ENCODE results near the gene SPATA2L. TPM values are rescaled to one million over a fixed set of nuclear protein-coding genes. Genes with fewer than 3 reads are reported as not detected.
"Not testable (repeated sequence)": the region's sequence is repeated elsewhere in the genome, so short reads cannot be mapped to it uniquely, and the experiment has no call there.

The SPATA2L gene
- polyA plus RNA-seq, 1 experiment, result 2.6 TPM

DNA sequence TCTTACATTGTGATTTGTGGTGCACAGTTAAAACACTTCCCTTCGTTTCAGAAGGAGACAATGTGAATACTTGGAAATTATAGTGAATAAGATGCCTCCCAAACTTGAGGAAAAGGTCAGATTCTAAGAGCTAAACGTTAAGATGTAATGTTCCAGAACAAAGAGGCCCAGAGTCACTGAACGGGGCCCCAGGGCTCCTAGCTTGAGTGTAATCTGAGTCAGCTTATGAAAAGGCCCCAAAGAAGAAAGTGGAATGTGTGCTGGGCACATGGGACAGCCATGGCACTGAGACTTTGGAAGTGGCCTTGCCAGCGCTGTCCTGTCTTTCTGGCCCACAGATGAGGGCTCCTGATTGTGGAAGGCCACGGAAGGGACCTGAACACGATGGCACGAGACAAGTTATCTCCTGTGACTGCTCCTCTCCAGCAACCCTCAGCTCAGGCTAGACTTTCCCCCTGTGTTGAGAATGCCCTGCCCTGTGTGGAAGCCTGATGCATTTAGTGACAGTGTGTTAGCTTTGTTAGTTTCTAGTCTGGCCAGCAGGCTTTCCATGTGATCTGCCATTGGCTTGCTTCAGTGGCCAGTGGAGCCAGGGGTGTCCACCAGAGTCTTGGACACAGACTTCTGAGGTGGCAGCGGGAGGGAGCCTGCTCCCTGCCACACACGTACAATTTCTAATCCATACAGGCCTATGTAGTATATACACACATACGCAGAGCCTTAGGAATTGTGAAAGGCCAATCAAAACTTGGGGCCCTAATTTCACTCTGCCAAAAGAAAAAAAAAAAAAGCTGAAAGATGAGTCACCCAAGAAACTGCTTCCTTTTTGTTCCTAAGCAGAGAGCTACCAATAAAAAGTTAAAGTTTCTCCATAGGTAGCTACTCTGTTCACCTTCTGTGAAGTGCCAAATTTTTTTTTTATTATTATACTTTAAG, 30.7 kb downstream of the SPATA2L start:
- Histone ChIP-seq H3K27me3 (ENCODE audit: control insufficient read depth, insufficient read depth, low read length) (no peaks in the 10 kb centered on the region), H3K9me3 (ENCODE audit: control insufficient read depth, insufficient read depth, low read length) (peaks cover 4% of the 10 kb centered on the region; the same call in 1 of the 2 replicates), H3K27ac (ENCODE audit: low read depth, low read length) (peak overlapping the region; percentile 31), H3K4me3 (ENCODE audit: low read depth, low read length) (no peak overlapping the region)
- ChIA-PET POLR2A (interaction anchor here (0.6 to 1.6 kb wide), 2 partner anchors 11 to 16 kb away, joined by 5 to 6 read pairs; partner anchors contain the start of gene CDK10), CTCF (interaction anchor here (0.7 to 1.2 kb wide), 2 partner anchors 12 to 190 kb away, joined by 3 read pairs; no protein-coding TSS in a partner anchor)
- no peak for DNase-seq (ENCODE audit: low read depth, low spot score)
- no peak for TF ChIP-seq CTCF (IDR thresholded peaks at IDR 0.05; ENCODE audit: low read depth, low read length)

DNA sequence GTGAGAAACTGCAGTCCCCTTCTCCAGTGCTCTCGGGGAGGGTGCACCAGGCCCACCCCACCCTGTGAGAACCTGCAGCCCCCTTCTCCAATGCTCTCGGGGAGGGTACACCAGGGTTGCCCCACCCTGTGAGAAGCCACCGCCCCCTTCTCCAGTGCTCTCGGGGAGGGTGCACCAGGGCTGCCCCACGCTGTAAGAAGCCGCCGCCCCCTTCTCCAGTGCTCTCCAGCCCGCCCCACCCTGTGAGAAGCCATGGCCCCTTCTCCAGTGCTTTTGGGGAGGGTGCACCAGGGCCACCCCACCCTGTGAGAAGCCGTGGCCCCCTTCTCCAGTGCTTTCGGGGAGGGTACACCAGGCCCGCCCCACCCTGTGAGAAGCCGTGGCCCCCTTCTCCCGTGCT, 31.8 kb downstream of the SPATA2L start:
- CTCF ChIA-PET, result interaction anchor here (1.2 kb wide), 1 partner anchor 11 kb away, joined by 3 read pairs; no protein-coding TSS in a partner anchor
- H3K9me3 ChIP-seq (ENCODE audit: control insufficient read depth, insufficient read depth, low read length), result peaks cover 4% of the 10 kb centered on the region; the same call in 1 of the 2 replicates
- no peak for TF ChIP-seq CTCF (IDR thresholded peaks at IDR 0.05; ENCODE audit: low read depth, low read length)
- H3K27me3 ChIP-seq (ENCODE audit: control insufficient read depth, insufficient read depth, low read length), result no peaks in the 10 kb centered on the region
- POLR2A ChIA-PET, result no interaction called here
- H3K4me3 ChIP-seq (ENCODE audit: low read depth, low read length), result no peak overlapping the region
- H3K27ac ChIP-seq (ENCODE audit: low read depth, low read length), result no peak overlapping the region
- DNase-seq (ENCODE audit: low read depth, low spot score), result no peak

GRCh38 chr16:89668790-89669158, 32.7 kb downstream of the SPATA2L start:
- no peak for DNase-seq (ENCODE audit: low read depth, low spot score)
- Histone ChIP-seq H3K4me3 (ENCODE audit: low read depth, low read length) (no peak overlapping the region), H3K27me3 (ENCODE audit: control insufficient read depth, insufficient read depth, low read length) (no peaks in the 10 kb centered on the region), H3K27ac (ENCODE audit: low read depth, low read length) (no peak overlapping the region), H3K9me3 (ENCODE audit: control insufficient read depth, insufficient read depth, low read length) (peaks cover 4% of the 10 kb centered on the region; the same call in 1 of the 2 replicates)
- CTCF ChIA-PET, result no interaction called here
- TF ChIP-seq CTCF (IDR thresholded peaks at IDR 0.05; ENCODE audit: low read depth, low read length), result no peak
- POLR2A ChIA-PET, result no interaction called here

GRCh38 chr16:89667633-89668032, 33.9 kb downstream of the SPATA2L start:
- no peak overlapping the region for H3K4me3 ChIP-seq (ENCODE audit: low read depth, low read length)
- CTCF ChIA-PET, result no interaction called here
- no peak overlapping the region for H3K27ac ChIP-seq (ENCODE audit: low read depth, low read length)
- no peaks in the 10 kb centered on the region for H3K27me3 ChIP-seq (ENCODE audit: control insufficient read depth, insufficient read depth, low read length)
- TF ChIP-seq CTCF (IDR thresholded peaks at IDR 0.05; ENCODE audit: low read depth, low read length), result no peak
- POLR2A ChIA-PET, result no interaction called here
- H3K9me3 ChIP-seq (ENCODE audit: control insufficient read depth, insufficient read depth, low read length), result peaks cover 4% of the 10 kb centered on the region; the same call in 1 of the 2 replicates
- no peak for DNase-seq (ENCODE audit: low read depth, low spot score)

DNA sequence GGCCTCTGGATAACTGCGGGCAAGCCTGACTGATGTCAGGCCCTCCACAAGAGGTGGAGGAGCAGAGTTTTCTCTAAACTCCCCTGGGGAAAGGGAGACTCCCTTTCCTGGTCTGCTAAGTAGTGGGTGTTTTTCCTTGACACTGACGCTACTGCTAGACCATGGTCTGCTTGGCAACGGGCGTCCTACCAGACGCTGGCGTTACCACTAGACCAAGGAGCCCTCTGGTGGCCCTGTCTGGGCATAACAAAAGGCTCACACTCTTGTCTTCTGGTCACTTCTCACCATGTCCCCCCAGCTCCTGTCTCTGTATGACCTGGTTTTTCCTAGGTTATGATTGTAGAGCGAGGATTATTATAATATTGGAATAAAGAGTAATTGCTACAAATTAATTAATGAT, 34.5 kb downstream of the SPATA2L start:
- CTCF ChIA-PET; H3K27me3 ChIP-seq (ENCODE audit: control insufficient read depth, insufficient read depth, low read length); POLR2A ChIA-PET; H3K9me3 ChIP-seq (ENCODE audit: control insufficient read depth, insufficient read depth, low read length); H3K27ac ChIP-seq (ENCODE audit: low read depth, low read length); DNase-seq (ENCODE audit: low read depth, low spot score); H3K4me3 ChIP-seq (ENCODE audit: low read depth, low read length): not testable (repeated sequence)
- peak; percentile 29 for TF ChIP-seq CTCF (IDR thresholded peaks at IDR 0.05; ENCODE audit: low read depth, low read length)

DNA sequence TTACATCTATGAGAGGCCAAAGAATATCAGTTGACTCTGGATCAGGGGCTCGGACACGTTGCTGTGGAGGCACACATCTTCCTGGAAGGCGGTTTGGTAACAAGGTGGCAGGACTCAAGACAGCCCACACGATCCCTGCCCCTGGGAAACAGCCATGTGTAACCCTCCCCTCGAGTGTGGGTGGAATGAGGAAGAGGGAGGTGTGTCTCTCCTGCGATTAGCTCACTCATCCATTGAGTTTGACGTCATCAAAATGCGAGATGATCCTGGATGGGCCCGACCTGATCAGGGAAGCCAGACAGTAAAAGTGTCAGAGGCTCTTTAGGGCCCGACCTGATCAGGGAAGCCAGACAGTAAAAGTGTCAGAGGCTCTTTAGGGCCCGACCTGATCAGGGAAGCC, 37.3 kb downstream of the SPATA2L start:
- H3K27me3 ChIP-seq (ENCODE audit: control insufficient read depth, insufficient read depth, low read length); H3K27ac ChIP-seq (ENCODE audit: low read depth, low read length); DNase-seq (ENCODE audit: low read depth, low spot score); H3K9me3 ChIP-seq (ENCODE audit: control insufficient read depth, insufficient read depth, low read length); CTCF ChIA-PET; H3K4me3 ChIP-seq (ENCODE audit: low read depth, low read length): not testable (repeated sequence)
- POLR2A ChIA-PET, result interaction anchor here (0.6 kb wide), 1 partner anchor 20 kb away, joined by 4 read pairs; no protein-coding TSS in a partner anchor

Data from AG04450 (cell line).